NOMO-1 treated with DMSO at 0.1 percent for 48 hours (cell line): Measurements from ENCODE around the gene BMPR1B.
"Not testable (repeated sequence)": the region's sequence is repeated elsewhere in the genome, so short reads cannot be mapped to it uniquely, and the experiment has no call there.

ENCODE experiments used
- DNase-seq: peaks from one replicate; lab custom pipeline; 2025; ENCODE audit not compliant: unreplicated experiment; lab: John Stamatoyannopoulos, UW

Gene BMPR1B

GRCh38 chr4:95122001-95122400, 364.2 kb downstream of the BMPR1B start:
- no peak for DNase-seq

GRCh38 chr4:95124906-95125504, 367.2 kb downstream of the BMPR1B start:
- peak; percentile 9 for DNase-seq

DNA sequence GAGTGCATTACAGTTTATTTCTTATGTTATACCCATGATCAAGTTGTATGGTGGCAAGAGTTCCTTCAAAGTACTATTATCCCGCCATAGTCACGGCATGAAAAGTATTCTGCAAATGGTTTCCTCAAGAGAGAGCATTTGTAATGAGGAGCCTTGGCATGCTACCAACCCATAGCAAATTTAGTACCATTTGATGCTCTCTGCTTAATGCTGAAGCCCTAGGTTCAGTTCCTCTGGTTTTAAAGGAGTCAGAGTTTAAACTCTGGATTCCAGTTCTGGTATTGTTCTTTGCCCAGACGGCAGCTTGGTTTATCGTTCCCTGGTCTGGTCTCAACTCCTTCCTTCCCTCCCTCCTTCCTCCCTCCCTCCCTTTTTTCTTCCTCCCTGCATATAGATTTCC, 371.3 kb downstream of the BMPR1B start:
- no peak for DNase-seq

GRCh38 chr4:95129821-95130311, 372.1 kb downstream of the BMPR1B start:
- DNase-seq = peak; percentile 21

GRCh38 chr4:95134016-95134415, 376.3 kb downstream of the BMPR1B start:
- DNase-seq = not testable (repeated sequence)

- not testable (repeated sequence) for DNase-seq
These were observed 381.7 kb downstream of the BMPR1B start for GRCh38 chr4:95139424-95139823.

DNA sequence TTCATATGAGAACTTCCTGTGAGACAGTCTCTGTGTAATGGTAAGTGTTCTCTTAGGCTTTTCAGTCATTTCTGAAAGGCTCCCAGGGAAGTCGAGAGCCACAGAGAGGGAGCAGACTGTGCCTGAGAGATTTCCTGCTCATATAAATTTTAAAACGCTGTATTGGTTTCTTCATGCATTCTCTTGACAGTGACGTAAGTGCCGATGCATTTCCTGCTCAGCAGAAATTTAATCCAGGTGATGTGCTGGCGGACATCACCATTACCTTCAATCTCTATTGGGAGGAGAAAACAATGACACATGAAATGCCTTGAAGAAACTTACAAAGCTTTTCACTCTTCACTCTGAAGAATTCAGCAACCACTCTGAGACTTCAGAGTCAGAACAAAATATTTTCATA, 383.6 kb downstream of the BMPR1B start:
- no peak for DNase-seq

DNA sequence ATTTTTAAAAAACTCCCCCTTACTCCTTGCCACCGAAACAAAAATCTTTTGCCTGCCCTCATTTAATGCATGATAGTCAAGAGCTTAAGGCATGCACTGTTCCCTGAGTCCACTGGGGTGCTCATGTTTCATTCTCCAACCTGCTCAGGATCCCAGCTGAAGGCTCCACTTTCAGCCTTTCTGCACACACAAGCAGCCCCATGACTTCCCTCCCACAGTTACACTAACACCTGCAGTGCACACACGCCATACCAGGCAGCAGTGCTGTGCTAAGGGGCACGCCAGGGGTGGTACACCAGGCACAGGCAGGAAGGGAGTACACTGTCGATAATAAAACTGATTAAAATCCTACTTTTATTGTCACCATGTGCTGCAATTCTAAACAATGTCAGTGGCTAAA, 385.2 kb downstream of the BMPR1B start:
- no peak for DNase-seq

GRCh38 chr4:95151255-95151654, 393.5 kb downstream of the BMPR1B start:
- DNase-seq = no peak

- DNase-seq = no peak
These were observed 395.4 kb downstream of the BMPR1B start for GRCh38 chr4:95153182-95153581.

DNA sequence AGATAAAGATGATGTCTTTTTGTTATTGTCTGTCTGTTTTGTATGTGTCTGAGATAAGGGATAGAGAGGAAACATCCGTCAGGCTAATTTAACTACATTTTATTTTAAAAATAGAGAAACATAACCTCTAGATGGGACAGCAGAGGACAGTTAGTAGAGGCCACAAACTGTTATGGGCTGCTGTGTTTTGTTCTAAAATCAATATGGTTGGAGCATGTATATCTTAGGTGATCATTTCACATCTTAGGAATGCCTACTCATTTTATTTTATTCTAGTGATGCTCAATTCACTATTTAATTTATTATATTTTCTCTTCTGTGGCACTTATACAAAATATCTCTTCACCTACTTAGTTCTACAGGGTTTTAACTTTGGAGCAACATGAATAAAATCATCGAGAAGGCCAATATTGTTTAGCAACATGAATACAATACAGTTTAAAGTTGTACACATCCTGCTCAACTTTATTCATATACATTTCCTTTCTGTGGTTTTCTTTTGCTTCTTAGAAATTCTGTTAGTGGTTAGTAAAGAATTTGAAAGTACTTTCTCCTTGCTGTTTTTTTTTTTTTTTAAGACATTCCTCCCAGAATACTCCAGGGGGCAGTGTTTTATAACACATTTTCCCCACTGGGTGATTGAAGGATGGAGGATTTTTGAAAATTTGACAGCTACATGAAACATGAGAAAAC, 398.1 kb downstream of the BMPR1B start:
- peak; percentile 14 for DNase-seq

- no peak for DNase-seq
These were observed 398.7 kb downstream of the BMPR1B start for GRCh38 chr4:95156452-95156765.

GRCh38 chr4:95157596-95157995, 399.8 kb downstream of the BMPR1B start:
- DNase-seq = no peak

- no peak for DNase-seq
These were observed 400.3 kb downstream of the BMPR1B start for GRCh38 chr4:95158045-95158444.

DNA sequence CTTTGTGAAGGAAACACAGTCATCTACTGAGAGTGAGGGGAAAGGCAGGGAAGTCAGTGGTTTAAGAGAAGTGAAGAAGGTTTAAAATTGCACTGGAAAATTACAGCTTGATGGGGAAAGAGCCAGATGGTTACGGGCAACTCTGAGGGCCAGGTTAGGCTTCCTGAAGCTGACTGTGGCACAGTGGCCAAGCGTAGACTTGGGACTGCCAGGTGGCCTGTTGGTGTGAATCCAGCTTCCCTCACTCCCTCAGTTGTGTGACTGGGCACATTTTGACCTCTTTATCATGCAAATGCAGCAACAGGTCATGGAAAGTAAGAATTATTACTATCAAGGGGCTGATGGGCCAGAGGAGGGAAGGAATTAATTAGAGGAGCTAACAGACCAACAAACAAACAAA, 400.9 kb downstream of the BMPR1B start:
- no peak for DNase-seq

DNA sequence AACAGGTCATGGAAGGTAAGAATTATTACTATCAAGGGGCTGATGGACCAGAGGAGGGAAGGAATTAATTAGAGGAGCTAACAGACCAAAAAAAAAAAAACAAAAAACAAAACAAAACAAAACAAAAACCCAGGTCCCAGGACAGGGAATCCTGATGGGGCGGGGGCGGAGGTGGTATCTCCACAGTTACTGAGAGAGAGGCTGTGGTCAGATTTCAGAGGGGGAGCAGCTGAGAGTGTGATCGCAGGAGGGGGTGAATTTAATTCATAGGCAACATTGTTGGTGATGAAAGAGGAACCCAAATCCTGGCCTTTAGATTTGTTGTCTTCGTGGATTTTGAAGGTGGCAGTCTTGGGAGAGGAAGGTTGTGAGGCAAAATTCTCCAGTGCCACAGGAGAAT, 401.6 kb downstream of the BMPR1B start:
- no peak for DNase-seq

GRCh38 chr4:95161781-95162469, 404.2 kb downstream of the BMPR1B start:
- no peak for DNase-seq

DNA sequence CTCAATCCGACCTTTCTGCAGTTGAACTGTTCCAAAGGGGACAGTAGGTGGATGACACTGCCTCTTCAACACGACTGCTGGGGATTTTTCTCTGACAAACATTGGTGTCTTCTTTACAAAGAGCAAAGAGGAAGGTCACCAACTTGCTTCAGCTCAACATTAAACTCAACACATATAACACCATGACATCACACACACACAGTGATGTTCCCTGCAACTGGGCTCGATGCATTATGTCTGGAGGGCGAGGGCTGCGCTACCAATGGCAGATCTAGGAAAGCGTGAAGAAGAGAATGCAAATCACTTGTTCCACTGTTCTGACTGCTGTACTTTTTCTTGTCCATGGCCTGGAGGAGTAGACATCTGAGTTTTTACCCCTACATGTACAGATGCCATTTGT, 405.1 kb downstream of the BMPR1B start:
- DNase-seq = no peak

- peak; percentile 53 for DNase-seq
These were observed 408.3 kb downstream of the BMPR1B start for GRCh38 chr4:95165926-95166524.

- peak; percentile 1 for DNase-seq
These were observed 410.1 kb downstream of the BMPR1B start for GRCh38 chr4:95167805-95168204.

DNA sequence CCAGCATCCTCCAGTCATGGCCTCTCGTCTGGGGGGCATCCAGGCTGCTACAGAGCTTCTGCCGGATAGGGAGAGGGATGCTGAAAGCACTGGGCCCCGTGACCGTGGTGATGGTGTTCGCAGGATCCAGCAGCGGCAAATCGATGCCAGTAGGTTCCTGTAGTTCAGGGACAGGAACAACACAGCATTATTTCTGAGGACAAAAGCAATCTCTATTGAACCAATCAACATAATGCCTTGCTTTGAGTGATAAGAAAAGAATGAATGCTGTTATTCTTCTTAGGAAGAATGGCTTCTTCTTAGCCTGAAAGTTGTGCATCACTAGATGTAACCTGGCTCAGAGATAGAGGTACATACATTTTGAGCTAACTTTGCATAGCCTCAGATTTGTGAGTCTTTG, 412.4 kb downstream of the BMPR1B start:
- DNase-seq = no peak

- DNase-seq = not testable (repeated sequence)
These were observed 413.6 kb downstream of the BMPR1B start for GRCh38 chr4:95171377-95171776.
